GM19468 (cell line): ENCODE data around the gene DDAH1.

Source experiments
- ATAC-seq: cut with Tn5 transposase; IDR thresholded peaks from one replicate; pipeline ENCODE4 v1.9.1; 2021; ENCODE audit warnings: mild to moderate bottlenecking, moderate library complexity, moderate number of reproducible peaks; ENCODE audit not compliant: unreplicated experiment; ENCODE audit errors: extremely low read depth

DDAH1 gene

GRCh38 chr1:85447006-85447943 lies 17.7 kb downstream of the DDAH1 start:
- no peak for ATAC-seq

GRCh38 chr1:85445906-85446305 lies 19.1 kb downstream of the DDAH1 start:
- no peak for ATAC-seq

- ATAC-seq: no peak
Observed at GRCh38 chr1:85444381-85444780, 20.6 kb downstream of the DDAH1 start.

GRCh38 chr1:85440612-85441011 lies 24.3 kb downstream of the DDAH1 start:
- ATAC-seq: no peak

GRCh38 chr1:85438353-85438752 lies 26.6 kb downstream of the DDAH1 start:
- no peak for ATAC-seq

GRCh38 chr1:85437139-85437538 lies 27.8 kb downstream of the DDAH1 start:
- no peak for ATAC-seq

GRCh38 chr1:85433096-85433495 lies 31.9 kb downstream of the DDAH1 start:
- ATAC-seq: no peak

- ATAC-seq: no peak
Observed at GRCh38 chr1:85428471-85429089, 36.4 kb downstream of the DDAH1 start.

- no peak for ATAC-seq
Observed at GRCh38 chr1:85427849-85428248, 37.1 kb downstream of the DDAH1 start.

- ATAC-seq: no peak
Observed at GRCh38 chr1:85427331-85427730, 37.6 kb downstream of the DDAH1 start.

- no peak for ATAC-seq
Observed at GRCh38 chr1:85421179-85421578, 43.8 kb downstream of the DDAH1 start.

GRCh38 chr1:85420199-85420598 lies 44.8 kb downstream of the DDAH1 start:
- no peak for ATAC-seq

- ATAC-seq: no peak
Observed at GRCh38 chr1:85417876-85418275, 47.1 kb downstream of the DDAH1 start.

GRCh38 chr1:85417017-85417416 lies 47.9 kb downstream of the DDAH1 start:
- ATAC-seq: no peak

GRCh38 chr1:85413169-85413568 lies 51.8 kb downstream of the DDAH1 start:
- ATAC-seq: no peak

- ATAC-seq: no peak
Observed at GRCh38 chr1:85411567-85412305, 53.2 kb downstream of the DDAH1 start.

GRCh38 chr1:85409516-85409915 lies 55.4 kb downstream of the DDAH1 start:
- ATAC-seq: no peak

- ATAC-seq: no peak
Observed at GRCh38 chr1:85407746-85408377, 57.1 kb downstream of the DDAH1 start.

GRCh38 chr1:85406887-85407533 lies 57.9 kb downstream of the DDAH1 start:
- no peak for ATAC-seq

- no peak for ATAC-seq
Observed at GRCh38 chr1:85406081-85406480, 58.9 kb downstream of the DDAH1 start.
